GM10248 (cell line): Measurements from ENCODE around the gene PDE6A.

ENCODE experiments used
- CTCF ChIA-PET: fragments of 300-600 bp; sonication (Branson Sonifier 250); formaldehyde crosslinking; extraction: SDS; loops from one replicate; lab custom pipeline; 2021; ENCODE audit warnings: antibody characterized with exemption; lab: Yijun Ruan, JAX
- POLR2A ChIA-PET: fragments of 350-650 bp; sonication (Branson Sonifier 250); formaldehyde crosslinking; extraction: SDS; loops from one replicate; lab custom pipeline; 2020; ENCODE audit warnings: antibody characterized with exemption; lab: Yijun Ruan, JAX
- DNase-seq: peaks from one replicate; pipeline ENCODE4 v3.0.0; 2012; ENCODE audit errors: extremely low spot score
- CTCF ChIP-seq: IDR thresholded peaks from 2 replicates; pipeline ENCODE4 v1.5.1; 2012; ENCODE audit warnings: mild to moderate bottlenecking, low read depth; ENCODE audit errors: extremely low read depth, missing control alignments, control extremely low read depth

The PDE6A gene

GRCh38 chr5:149944666-149945065, at the start of gene PDE6A:
PDE6A (minus strand) TSS chr5:149944793; CDS start chr5:149944673, 120 bp downstream.
- TF ChIP-seq CTCF: no peak
- CTCF ChIA-PET: no interaction called here
- DNase-seq: no peak
- POLR2A ChIA-PET: no interaction called here

GRCh38 chr5:149993471-149993870, 48.9 kb upstream of the PDE6A start:
- TF ChIP-seq CTCF: no peak
- POLR2A ChIA-PET: interaction anchor here (0.9 kb wide), 1 partner anchor 402 kb away, joined by 3 read pairs; no protein-coding TSS in a partner anchor
- CTCF ChIA-PET: interaction anchor here (0.7 to 5.1 kb wide), 14 partner anchors 11 to 382 kb away, joined by 3 to 118 read pairs (median 5); partner anchors contain the start of gene SLC26A2
- no peak for DNase-seq

- ChIA-PET POLR2A (interaction anchor here (0.8 kb wide), 1 partner anchor 9 kb away, joined by 3 read pairs; no protein-coding TSS in a partner anchor), CTCF (interaction anchor here (0.6 to 5.1 kb wide), 52 partner anchors 9 to 610 kb away, joined by 3 to 118 read pairs (median 5); partner anchors contain the start of genes CSNK1A1, HMGXB3, SLC26A2 and TIGD6)
- peak; percentile 90 for TF ChIP-seq CTCF
- DNase-seq: peak; percentile 70
These were observed 46.2 kb upstream of the PDE6A start for GRCh38 chr5:149990518-149991376.

- POLR2A ChIA-PET: no interaction called here
- TF ChIP-seq CTCF: no peak
- DNase-seq: no peak
- CTCF ChIA-PET: interaction anchor here (2.4 kb wide), 1 partner anchor 154 kb away, joined by 11 read pairs; no protein-coding TSS in a partner anchor
These were observed 43.5 kb upstream of the PDE6A start for GRCh38 chr5:149988126-149988525.

- no peak for DNase-seq
- ChIA-PET CTCF (interaction anchor here (1.1 to 3.0 kb wide), 9 partner anchors 9 to 126 kb away, joined by 3 to 14 read pairs (median 5); partner anchors contain the start of genes SLC26A2 and TIGD6), POLR2A (no interaction called here)
- TF ChIP-seq CTCF: no peak
These were observed 37.9 kb upstream of the PDE6A start for GRCh38 chr5:149982505-149982904.

- CTCF ChIA-PET: interaction anchor here (1.3 to 2.6 kb wide), 7 partner anchors 9 to 147 kb away, joined by 3 to 14 read pairs (median 6); partner anchors contain the start of genes HMGXB3 and TIGD6
- POLR2A ChIA-PET: no interaction called here
These were observed 36.6 kb upstream of the PDE6A start for GRCh38 chr5:149981206-149981605.

More at GRCh38 chr5:149981206-149981605, 36.6 kb upstream of the PDE6A start:
- no peak for TF ChIP-seq CTCF
- no peak for DNase-seq
